T-helper 2 cell treated with Interferon-gamma antibody and Interleukin-4, amounts not matched to agents 5 μg/mL and 100 μg/mL, for 36 hours (primary cell): Measurements from ENCODE around the gene TECPR2.
A peak's percentile ranks its signal among the peaks of the same experiment; 100 is the strongest.

Experiments used
- DNase-seq: peaks from one replicate; pipeline ENCODE4 v3.0.0; 2021; ENCODE audit warnings: low spot score
- H3K27ac Mint-ChIP-seq: one replicate; pipeline ENCODE4 v1.8.0; 2021; ENCODE audit warnings: mild to moderate bottlenecking, mixed read lengths
- H3K27me3 Mint-ChIP-seq: one replicate; pipeline ENCODE4 v1.8.0; 2021; ENCODE audit warnings: low read depth, mixed read lengths
- H3K36me3 Mint-ChIP-seq: one replicate; pipeline ENCODE4 v1.8.0; 2021; ENCODE audit warnings: low read depth, mixed read lengths
- H3K4me1 Mint-ChIP-seq: one replicate; pipeline ENCODE4 v1.8.0; 2021; ENCODE audit warnings: low read depth, mixed read lengths
- H3K4me3 Mint-ChIP-seq: one replicate; pipeline ENCODE4 v1.8.0; 2022; ENCODE audit warnings: mild to moderate bottlenecking, moderate library complexity, mixed read lengths
- H3K9me3 Mint-ChIP-seq: one replicate; pipeline ENCODE4 v1.8.0; 2021; ENCODE audit warnings: mixed read lengths

TECPR2 gene

GRCh38 chr14:102437997-102438915, 75.5 kb downstream of the TECPR2 start:
- no peaks in the 10 kb centered on the region for H3K27me3 Mint-ChIP-seq
- peak; percentile 63 for DNase-seq
- H3K27ac Mint-ChIP-seq = no peak overlapping the region
- H3K4me1 Mint-ChIP-seq = peaks cover 6% of the 10 kb centered on the region
- H3K4me3 Mint-ChIP-seq = peak overlapping the region; percentile 46
- peaks cover 4% of the 10 kb centered on the region for H3K36me3 Mint-ChIP-seq
- no peaks in the 10 kb centered on the region for H3K9me3 Mint-ChIP-seq

- DNase-seq = no peak
- Mint-ChIP-seq H3K9me3 (no peaks in the 10 kb centered on the region), H3K36me3 (peaks cover 4% of the 10 kb centered on the region), H3K27me3 (no peaks in the 10 kb centered on the region), H3K4me3 (no peak overlapping the region), H3K4me1 (peaks cover 6% of the 10 kb centered on the region), H3K27ac (no peak overlapping the region)
Measured at GRCh38 chr14:102439556-102439955, 76.8 kb downstream of the TECPR2 start.

GRCh38 chr14:102440392-102440791, 77.7 kb downstream of the TECPR2 start:
- DNase-seq = no peak
- Mint-ChIP-seq H3K27ac (no peak overlapping the region), H3K4me3 (no peak overlapping the region), H3K4me1 (peaks cover 6% of the 10 kb centered on the region), H3K27me3 (no peaks in the 10 kb centered on the region), H3K36me3 (peaks cover 4% of the 10 kb centered on the region), H3K9me3 (no peaks in the 10 kb centered on the region)

- no peaks in the 10 kb centered on the region for H3K9me3 Mint-ChIP-seq
- no peak for DNase-seq
- H3K36me3 Mint-ChIP-seq = peaks cover 4% of the 10 kb centered on the region
Measured at GRCh38 chr14:102442241-102443211, 79.8 kb downstream of the TECPR2 start.

GRCh38 chr14:102445066-102445465, 82.3 kb downstream of the TECPR2 start:
- no peak overlapping the region for H3K27ac Mint-ChIP-seq

More at GRCh38 chr14:102442241-102443211, 79.8 kb downstream of the TECPR2 start:
- Mint-ChIP-seq H3K27me3 (no peaks in the 10 kb centered on the region), H3K4me1 (peaks cover 6% of the 10 kb centered on the region), H3K4me3 (no peak overlapping the region), H3K27ac (no peak overlapping the region)

GRCh38 chr14:102445641-102446040, 82.9 kb downstream of the TECPR2 start:
- Mint-ChIP-seq H3K9me3 (no peaks in the 10 kb centered on the region), H3K4me1 (no peaks in the 10 kb centered on the region), H3K36me3 (peaks cover 3% of the 10 kb centered on the region), H3K27me3 (no peaks in the 10 kb centered on the region), H3K4me3 (no peak overlapping the region), H3K27ac (no peak overlapping the region)
- DNase-seq = no peak

More at GRCh38 chr14:102445066-102445465, 82.3 kb downstream of the TECPR2 start:
- Mint-ChIP-seq H3K4me1 (no peaks in the 10 kb centered on the region), H3K9me3 (no peaks in the 10 kb centered on the region), H3K4me3 (no peak overlapping the region), H3K27me3 (no peaks in the 10 kb centered on the region), H3K36me3 (peaks cover 4% of the 10 kb centered on the region)
- no peak for DNase-seq

- DNase-seq = no peak
- Mint-ChIP-seq H3K27me3 (no peaks in the 10 kb centered on the region), H3K36me3 (no peaks in the 10 kb centered on the region), H3K4me1 (no peaks in the 10 kb centered on the region), H3K9me3 (no peaks in the 10 kb centered on the region), H3K27ac (no peak overlapping the region), H3K4me3 (no peak overlapping the region)
Measured at GRCh38 chr14:102450206-102451063, 87.7 kb downstream of the TECPR2 start.

GRCh38 chr14:102451064-102451352, 88.3 kb downstream of the TECPR2 start:
- H3K4me1 Mint-ChIP-seq = no peaks in the 10 kb centered on the region
- no peak overlapping the region for H3K27ac Mint-ChIP-seq
- DNase-seq = no peak
- H3K36me3 Mint-ChIP-seq = no peaks in the 10 kb centered on the region
- H3K27me3 Mint-ChIP-seq = no peaks in the 10 kb centered on the region
- H3K9me3 Mint-ChIP-seq = no peaks in the 10 kb centered on the region
- H3K4me3 Mint-ChIP-seq = no peak overlapping the region

GRCh38 chr14:102452302-102452701, 89.6 kb downstream of the TECPR2 start:
- no peaks in the 10 kb centered on the region for H3K27me3 Mint-ChIP-seq
- H3K4me3 Mint-ChIP-seq = no peak overlapping the region
- H3K9me3 Mint-ChIP-seq = no peaks in the 10 kb centered on the region
- no peak for DNase-seq
- no peaks in the 10 kb centered on the region for H3K36me3 Mint-ChIP-seq
- H3K27ac Mint-ChIP-seq = no peak overlapping the region
- H3K4me1 Mint-ChIP-seq = no peaks in the 10 kb centered on the region

- Mint-ChIP-seq H3K27me3 (no peaks in the 10 kb centered on the region), H3K4me3 (no peak overlapping the region), H3K9me3 (no peaks in the 10 kb centered on the region), H3K4me1 (no peaks in the 10 kb centered on the region), H3K27ac (no peak overlapping the region), H3K36me3 (peaks cover 2% of the 10 kb centered on the region)
- DNase-seq = no peak
Measured at GRCh38 chr14:102454711-102455110, 92.0 kb downstream of the TECPR2 start.

GRCh38 chr14:102457509-102457908, 94.8 kb downstream of the TECPR2 start:
- DNase-seq = no peak
- H3K27me3 Mint-ChIP-seq = no peaks in the 10 kb centered on the region
- no peak overlapping the region for H3K27ac Mint-ChIP-seq
- H3K36me3 Mint-ChIP-seq = peaks cover 2% of the 10 kb centered on the region
- H3K9me3 Mint-ChIP-seq = no peaks in the 10 kb centered on the region
- peaks cover 8% of the 10 kb centered on the region for H3K4me1 Mint-ChIP-seq
- H3K4me3 Mint-ChIP-seq = no peak overlapping the region

- no peak overlapping the region for H3K4me3 Mint-ChIP-seq
- peaks cover 2% of the 10 kb centered on the region for H3K36me3 Mint-ChIP-seq
- H3K9me3 Mint-ChIP-seq = no peaks in the 10 kb centered on the region
- peaks cover 10% of the 10 kb centered on the region for H3K4me1 Mint-ChIP-seq
- H3K27ac Mint-ChIP-seq = no peak overlapping the region
- DNase-seq = no peak
- H3K27me3 Mint-ChIP-seq = no peaks in the 10 kb centered on the region
Measured at GRCh38 chr14:102461490-102462338, 99.0 kb downstream of the TECPR2 start.

GRCh38 chr14:102462391-102462790, 99.7 kb downstream of the TECPR2 start:
- no peak for DNase-seq
- H3K27me3 Mint-ChIP-seq = no peaks in the 10 kb centered on the region
- H3K4me1 Mint-ChIP-seq = peaks cover 10% of the 10 kb centered on the region
- H3K4me3 Mint-ChIP-seq = no peak overlapping the region
- no peak overlapping the region for H3K27ac Mint-ChIP-seq
- peaks cover 4% of the 10 kb centered on the region for H3K36me3 Mint-ChIP-seq
- no peaks in the 10 kb centered on the region for H3K9me3 Mint-ChIP-seq
